AG04449 (cell line): ENCODE data around the gene BABAM2.

Source experiments
- CTCF ChIA-PET: fragments of 350-600 bp; formaldehyde crosslinking; extraction: SDS; loops from one replicate; lab custom pipeline; 2021; ENCODE audit warnings: antibody characterized with exemption; lab: Yijun Ruan, JAX
- POLR2A ChIA-PET: fragments of 400-600, 350-600 bp; formaldehyde crosslinking; extraction: SDS; loops from one replicate; lab custom pipeline; 2020; ENCODE audit warnings: antibody characterized with exemption, inconsistent platforms; lab: Yijun Ruan, JAX
- DNase-seq: peaks from one replicate; pipeline ENCODE4 v3.0.0-alpha.2; 2010; ENCODE audit warnings: low read depth, low spot score
- H3K4me3 ChIP-seq: 2 replicates; pipeline ENCODE4 v1.5.1; 2011; ENCODE audit warnings: low read depth, mild to moderate bottlenecking, control low read depth, low read length
- CTCF ChIP-seq: IDR thresholded peaks from one replicate; pipeline ENCODE4 v1.5.1; 2011; ENCODE audit warnings: mild to moderate bottlenecking, moderate library complexity, low read length, control low read depth, inconsistent platforms; ENCODE audit not compliant: insufficient read depth; ENCODE audit errors: missing control alignments

Gene BABAM2

GRCh38 chr2:27903018-27903417 lies 12.5 kb downstream of the BABAM2 start:
- DNase-seq = no peak
- CTCF ChIA-PET = interaction anchor here (0.7 kb wide), 1 partner anchor 220 kb away, joined by 3 read pairs; no protein-coding TSS in a partner anchor
- no peak for TF ChIP-seq CTCF
- POLR2A ChIA-PET = no interaction called here
- no peak overlapping the region for H3K4me3 ChIP-seq

- no peak for TF ChIP-seq CTCF
- no peak overlapping the region for H3K4me3 ChIP-seq
- ChIA-PET POLR2A (no interaction called here), CTCF (no interaction called here)
- DNase-seq = no peak
These were observed 13.3 kb downstream of the BABAM2 start for GRCh38 chr2:27903649-27904404.

DNA sequence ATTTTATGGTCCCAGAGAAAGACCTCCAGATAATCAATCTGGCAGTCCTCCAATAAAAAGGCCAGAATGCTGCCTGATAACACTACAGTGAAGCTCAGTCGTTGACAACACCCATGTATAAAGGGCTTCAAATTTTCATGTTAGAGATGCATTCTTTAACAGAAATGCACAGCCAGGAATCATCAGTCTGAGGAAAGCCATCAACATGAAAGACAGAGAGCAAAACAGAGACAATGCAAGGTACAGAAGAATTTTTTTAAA lies 13.8 kb downstream of the BABAM2 start:
- no peak for DNase-seq
- no peak for TF ChIP-seq CTCF
- ChIA-PET POLR2A (interaction anchor here (0.6 kb wide), 1 partner anchor 492 kb away, joined by 4 read pairs; no protein-coding TSS in a partner anchor), CTCF (no interaction called here)
- H3K4me3 ChIP-seq = no peak overlapping the region

- H3K4me3 ChIP-seq = no peak overlapping the region
- no peak for DNase-seq
- ChIA-PET CTCF (no interaction called here), POLR2A (no interaction called here)
- TF ChIP-seq CTCF = no peak
These were observed 15.5 kb downstream of the BABAM2 start for GRCh38 chr2:27906074-27906473.

- DNase-seq = no peak
- ChIA-PET CTCF (no interaction called here), POLR2A (no interaction called here)
- TF ChIP-seq CTCF = no peak
- H3K4me3 ChIP-seq = no peak overlapping the region
These were observed 17.0 kb downstream of the BABAM2 start for GRCh38 chr2:27907547-27907946.

GRCh38 chr2:27909901-27910300 lies 19.4 kb downstream of the BABAM2 start:
- ChIA-PET POLR2A (no interaction called here), CTCF (interaction anchor here (1.2 kb wide), 1 partner anchor 10 kb away, joined by 4 read pairs; no protein-coding TSS in a partner anchor)
- H3K4me3 ChIP-seq = no peak overlapping the region
- TF ChIP-seq CTCF = no peak
- no peak for DNase-seq
